ENCODE data around the gene SEPSECS. TPM values are rescaled to one million over a fixed set of nuclear protein-coding genes. Genes with fewer than 3 reads are reported as not detected.

The SEPSECS gene
- total RNA-seq, 2 donors from 2014 or later: 13.1 to 16.3 TPM

- Histone ChIP-seq H3K4me3 (no peak overlapping the region), H3K36me3 (no peaks in the 10 kb centered on the region), H3K9me3 (no peaks in the 10 kb centered on the region), H3K27me3 (no peaks in the 10 kb centered on the region), H3K27ac (no peak overlapping the region), H3K9ac (ENCODE audit: low read depth in 2 of 2, low read length in 2 of 2) (no peak overlapping the region), H3K4me1 (no peaks in the 10 kb centered on the region)
- DNase-seq: no peak
- TF ChIP-seq, protein P1, sequence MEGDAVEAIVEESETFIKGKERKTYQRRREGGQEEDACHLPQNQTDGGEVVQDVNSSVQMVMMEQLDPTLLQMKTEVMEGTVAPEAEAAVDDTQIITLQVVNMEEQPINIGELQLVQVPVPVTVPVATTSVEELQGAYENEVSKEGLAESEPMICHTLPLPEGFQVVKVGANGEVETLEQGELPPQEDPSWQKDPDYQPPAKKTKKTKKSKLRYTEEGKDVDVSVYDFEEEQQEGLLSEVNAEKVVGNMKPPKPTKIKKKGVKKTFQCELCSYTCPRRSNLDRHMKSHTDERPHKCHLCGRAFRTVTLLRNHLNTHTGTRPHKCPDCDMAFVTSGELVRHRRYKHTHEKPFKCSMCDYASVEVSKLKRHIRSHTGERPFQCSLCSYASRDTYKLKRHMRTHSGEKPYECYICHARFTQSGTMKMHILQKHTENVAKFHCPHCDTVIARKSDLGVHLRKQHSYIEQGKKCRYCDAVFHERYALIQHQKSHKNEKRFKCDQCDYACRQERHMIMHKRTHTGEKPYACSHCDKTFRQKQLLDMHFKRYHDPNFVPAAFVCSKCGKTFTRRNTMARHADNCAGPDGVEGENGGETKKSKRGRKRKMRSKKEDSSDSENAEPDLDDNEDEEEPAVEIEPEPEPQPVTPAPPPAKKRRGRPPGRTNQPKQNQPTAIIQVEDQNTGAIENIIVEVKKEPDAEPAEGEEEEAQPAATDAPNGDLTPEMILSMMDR (IDR thresholded peaks at IDR 0.05): no peak
- intact Hi-C loops (cut with DNase I): no loop called here
These were observed 55.7 kb downstream of the SEPSECS start for GRCh38 chr4:25104591-25104990.

- Histone ChIP-seq H3K9ac (ENCODE audit: low read depth in 2 of 2, low read length in 2 of 2) (no peak overlapping the region), H3K9me3 (no peaks in the 10 kb centered on the region), H3K27ac (no peak overlapping the region), H3K4me3 (no peak overlapping the region), H3K27me3 (no peaks in the 10 kb centered on the region), H3K36me3 (no peaks in the 10 kb centered on the region), H3K4me1 (no peaks in the 10 kb centered on the region)
- intact Hi-C loops (cut with DNase I): no loop called here
- no peak for DNase-seq
- TF ChIP-seq, protein P1 (IDR thresholded peaks at IDR 0.05): no peak
These were observed 56.8 kb downstream of the SEPSECS start for GRCh38 chr4:25103418-25103817.

GRCh38 chr4:25101836-25102235, 58.4 kb downstream of the SEPSECS start:
- no peak overlapping the region for H3K4me3 ChIP-seq
- no peaks in the 10 kb centered on the region for H3K36me3 ChIP-seq
- no peaks in the 10 kb centered on the region for H3K4me1 ChIP-seq
- no peak for DNase-seq
- H3K27ac ChIP-seq: no peak overlapping the region
- TF ChIP-seq, protein P1 (IDR thresholded peaks at IDR 0.05): no peak
- no peaks in the 10 kb centered on the region for H3K9me3 ChIP-seq
- intact Hi-C loops (cut with DNase I): no loop called here
- H3K27me3 ChIP-seq: no peaks in the 10 kb centered on the region
- no peak overlapping the region for H3K9ac ChIP-seq (ENCODE audit: low read depth in 2 of 2, low read length in 2 of 2)

DNA sequence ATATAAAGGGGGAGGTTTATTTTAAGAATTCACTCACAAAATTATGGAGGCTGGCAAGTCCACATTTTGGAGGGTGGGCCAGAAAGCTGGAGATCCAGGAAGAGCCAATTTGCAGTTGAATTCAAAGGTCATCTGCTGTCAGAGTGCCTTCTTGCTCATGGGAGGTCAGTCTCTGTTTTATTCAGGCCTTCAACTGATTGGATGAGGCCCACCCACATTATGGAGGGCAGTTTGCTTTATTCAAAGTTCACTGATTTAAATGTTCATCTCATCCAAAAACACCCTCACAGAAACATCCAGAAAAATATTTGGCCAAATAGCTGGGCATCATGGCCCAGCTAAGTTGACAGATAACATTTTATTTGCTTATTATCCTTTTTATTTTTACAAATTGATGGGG, 59.5 kb downstream of the SEPSECS start:
- intact Hi-C loops (cut with DNase I): no loop called here
- Histone ChIP-seq H3K27me3 (no peaks in the 10 kb centered on the region), H3K9ac (ENCODE audit: low read depth in 2 of 2, low read length in 2 of 2) (no peak overlapping the region), H3K9me3 (no peaks in the 10 kb centered on the region), H3K4me1 (no peaks in the 10 kb centered on the region), H3K4me3 (no peak overlapping the region), H3K36me3 (no peaks in the 10 kb centered on the region), H3K27ac (no peak overlapping the region)
- TF ChIP-seq, protein P1 (IDR thresholded peaks at IDR 0.05): no peak
- no peak for DNase-seq

- no peaks in the 10 kb centered on the region for H3K4me1 ChIP-seq
- no peak overlapping the region for H3K4me3 ChIP-seq
- H3K36me3 ChIP-seq: no peaks in the 10 kb centered on the region
- no peak overlapping the region for H3K27ac ChIP-seq
- TF ChIP-seq, protein P1 (IDR thresholded peaks at IDR 0.05): no peak
- H3K9me3 ChIP-seq: no peaks in the 10 kb centered on the region
- intact Hi-C loops (cut with DNase I): no loop called here
- no peak overlapping the region for H3K9ac ChIP-seq (ENCODE audit: low read depth in 2 of 2, low read length in 2 of 2)
- DNase-seq: no peak
- H3K27me3 ChIP-seq: no peaks in the 10 kb centered on the region
These were observed 60.2 kb downstream of the SEPSECS start for GRCh38 chr4:25100021-25100555.

Data from colonic mucosa (tissue), 4 donors.